Vagina (tissue), 2 donors: Measurements from ENCODE around the gene CCL7. TPM values are rescaled to one million over a fixed set of nuclear protein-coding genes. Genes with fewer than 3 reads are reported as not detected.

Source experiments
- DNase-seq, 2 donors: peaks; one replicate each; pipeline ENCODE4 v3.0.0-alpha.2; 2017; ENCODE audit errors: extremely low spot score in 2 of 2
- H3K27ac ChIP-seq: fragments of 200-600 bp; sonication (generic); one replicate; pipeline ENCODE4 v1.5.1; 2019
- H3K27me3 ChIP-seq: fragments of 200-600 bp; sonication (generic); one replicate; pipeline ENCODE4 v1.5.1; 2019
- H3K36me3 ChIP-seq, 2 donors: fragments of 200-600 bp; sonication (generic); one replicate each; pipeline ENCODE4 v1.5.1; 2017 to 2019
- H3K4me1 ChIP-seq: fragments of 200-600 bp; sonication (generic); one replicate; pipeline ENCODE4 v1.5.1; 2019
- H3K4me3 ChIP-seq, 2 donors: fragments of 200-600 bp; sonication (generic); 1 replicate in 1 of 2; 2 replicates in 1 of 2; pipeline ENCODE4 v1.5.1; 2016 to 2019
- H3K9me3 ChIP-seq: fragments of 200-600 bp; sonication (generic); one replicate; pipeline ENCODE4 v1.5.1; 2019
- POLR2A ChIP-seq, 2 donors: fragments of 450-650 bp; IDR thresholded peaks; one replicate each; pipeline ENCODE4 v1.6.1; 2017; ENCODE audit warnings: antibody characterized with exemption in 2 of 2, mild to moderate bottlenecking in 2 of 2, moderate library complexity in 2 of 2
- POLR2AphosphoS5 ChIP-seq, 2 donors: sonication (generic); formaldehyde crosslinking; IDR thresholded peaks; one replicate each; pipeline ENCODE4 v1.9.0; 2017; ENCODE audit warnings: antibody characterized with exemption in 2 of 2, mild to moderate bottlenecking in 2 of 2, low read depth in 1 of 2; ENCODE audit not compliant: insufficient read depth in 1 of 2
- intact Hi-C: fragments of 100-400 bp; cut with DNase I; formaldehyde crosslinking; loops from one replicate; pipeline ENCODE4 v1.15.1; 2023
- total RNA-seq: library from RNA; depleted of rRNA; stranded (reverse); fragments of >200 nt; gene quantifications from one replicate; pipeline ENCODE4 v1.2.3, GENCODE V29; 2016
- TF ChIP-seq, protein P1 (sequence below), 3 experiments: fragments of 450-650 bp in 2 of 3; fragments of 200-600 bp in 1 of 3; sonication (generic) in 1 of 3; IDR thresholded peaks; one replicate each; pipeline ENCODE4 v1.5.1; 2017 to 2019; ENCODE audit warnings: antibody characterized with exemption in 3 of 3, mild to moderate bottlenecking in 2 of 3, moderate library complexity in 2 of 3

Gene CCL7
- total RNA-seq, 1 donor from 2014 or later: not detected

DNA sequence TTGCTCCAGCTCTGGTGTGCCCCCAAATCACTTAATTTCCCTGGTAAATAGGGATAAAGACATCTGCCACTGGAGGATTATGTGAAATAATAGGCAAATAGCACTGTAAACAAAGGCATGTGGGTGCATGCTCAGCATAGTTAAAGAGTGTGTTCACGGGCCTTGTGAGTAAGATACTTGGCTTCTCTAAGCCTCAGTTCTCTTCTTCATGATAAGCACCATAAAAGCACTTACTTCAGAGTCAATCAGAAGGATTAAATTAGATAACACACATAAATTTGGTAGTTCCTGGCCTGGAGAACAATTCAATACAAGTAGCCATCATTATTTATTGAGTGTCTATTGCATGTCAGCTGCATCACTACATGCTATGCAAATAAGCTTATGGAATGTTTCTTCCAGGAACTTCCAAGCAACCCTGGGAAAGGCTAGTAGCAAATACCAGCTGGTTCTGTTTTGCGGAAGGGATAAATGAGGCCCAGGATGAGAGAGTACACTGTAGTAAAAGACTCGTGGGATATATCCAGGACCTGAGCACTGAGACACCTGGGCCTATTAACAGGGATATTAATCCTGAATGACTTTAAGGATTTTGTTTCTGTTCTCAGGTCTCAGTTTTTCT is 30.0 kb downstream of the CCL7 start:
- TF ChIP-seq, protein P1, sequence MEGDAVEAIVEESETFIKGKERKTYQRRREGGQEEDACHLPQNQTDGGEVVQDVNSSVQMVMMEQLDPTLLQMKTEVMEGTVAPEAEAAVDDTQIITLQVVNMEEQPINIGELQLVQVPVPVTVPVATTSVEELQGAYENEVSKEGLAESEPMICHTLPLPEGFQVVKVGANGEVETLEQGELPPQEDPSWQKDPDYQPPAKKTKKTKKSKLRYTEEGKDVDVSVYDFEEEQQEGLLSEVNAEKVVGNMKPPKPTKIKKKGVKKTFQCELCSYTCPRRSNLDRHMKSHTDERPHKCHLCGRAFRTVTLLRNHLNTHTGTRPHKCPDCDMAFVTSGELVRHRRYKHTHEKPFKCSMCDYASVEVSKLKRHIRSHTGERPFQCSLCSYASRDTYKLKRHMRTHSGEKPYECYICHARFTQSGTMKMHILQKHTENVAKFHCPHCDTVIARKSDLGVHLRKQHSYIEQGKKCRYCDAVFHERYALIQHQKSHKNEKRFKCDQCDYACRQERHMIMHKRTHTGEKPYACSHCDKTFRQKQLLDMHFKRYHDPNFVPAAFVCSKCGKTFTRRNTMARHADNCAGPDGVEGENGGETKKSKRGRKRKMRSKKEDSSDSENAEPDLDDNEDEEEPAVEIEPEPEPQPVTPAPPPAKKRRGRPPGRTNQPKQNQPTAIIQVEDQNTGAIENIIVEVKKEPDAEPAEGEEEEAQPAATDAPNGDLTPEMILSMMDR (IDR thresholded peaks at IDR 0.05): no peak
- TF ChIP-seq POLR2A (IDR thresholded peaks at IDR 0.05) (no peak), POLR2AphosphoS5 (IDR thresholded peaks at IDR 0.05; ENCODE audit: insufficient read depth in 1 of 2, low read depth in 1 of 2) (no peak)
- H3K4me3 ChIP-seq: no peak overlapping the region
- DNase-seq: no peak
- no peaks in the 10 kb centered on the region for H3K36me3 ChIP-seq
- no peaks in the 10 kb centered on the region for H3K9me3 ChIP-seq
- H3K27me3 ChIP-seq: no peaks in the 10 kb centered on the region
- H3K27ac ChIP-seq: peak overlapping the region; percentile 30
- peaks cover 25% of the 10 kb centered on the region for H3K4me1 ChIP-seq
- intact Hi-C loops: loop anchor here (10.0 kb wide), 1 partner anchor 975 kb away; no protein-coding TSS in a partner anchor

DNA sequence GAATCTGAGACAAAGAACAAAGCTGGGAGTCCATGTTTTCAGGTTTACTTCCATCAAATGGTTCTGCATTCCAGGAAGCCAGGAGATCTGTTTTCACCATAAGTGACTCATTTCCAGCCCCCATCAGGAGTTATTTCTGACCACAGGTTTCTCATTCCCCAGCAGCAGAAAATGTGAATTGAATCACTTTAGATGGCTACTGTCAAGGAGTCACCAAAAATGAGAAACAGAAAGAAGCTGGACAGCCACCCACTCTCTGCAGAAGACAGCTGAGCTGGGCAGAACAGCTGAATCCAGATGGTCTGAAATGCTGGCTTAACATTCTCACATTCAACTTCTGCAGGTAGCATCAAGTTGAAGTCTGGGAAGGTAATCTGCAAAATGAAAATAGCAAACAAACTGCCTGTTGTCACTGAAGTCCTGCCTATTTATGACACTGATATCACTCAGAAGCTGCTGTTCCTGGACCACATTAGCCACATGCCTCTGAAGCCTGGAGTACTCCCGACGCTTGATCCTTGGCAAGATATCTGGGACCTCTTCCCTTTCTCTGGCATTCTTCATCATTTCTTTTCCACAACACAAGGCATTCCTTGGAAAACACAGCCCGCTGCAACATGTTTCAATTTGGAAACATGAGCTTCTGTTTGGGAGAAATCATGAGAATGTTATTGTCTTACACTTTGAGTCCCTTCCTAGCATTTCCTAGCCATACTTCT is 30.8 kb downstream of the CCL7 start:
- no peak overlapping the region for H3K4me3 ChIP-seq
- no peaks in the 10 kb centered on the region for H3K27me3 ChIP-seq
- no peak for TF ChIP-seq POLR2AphosphoS5 (IDR thresholded peaks at IDR 0.05; ENCODE audit: insufficient read depth in 1 of 2, low read depth in 1 of 2)
- no peak for TF ChIP-seq POLR2A (IDR thresholded peaks at IDR 0.05)
- TF ChIP-seq, protein P1 (IDR thresholded peaks at IDR 0.05): no peak
- DNase-seq: no peak
- intact Hi-C loops: no loop called here
- no peaks in the 10 kb centered on the region for H3K9me3 ChIP-seq
- peak overlapping the region; percentile 30 for H3K27ac ChIP-seq
- H3K36me3 ChIP-seq: no peaks in the 10 kb centered on the region
- peaks cover 25% of the 10 kb centered on the region for H3K4me1 ChIP-seq

DNA sequence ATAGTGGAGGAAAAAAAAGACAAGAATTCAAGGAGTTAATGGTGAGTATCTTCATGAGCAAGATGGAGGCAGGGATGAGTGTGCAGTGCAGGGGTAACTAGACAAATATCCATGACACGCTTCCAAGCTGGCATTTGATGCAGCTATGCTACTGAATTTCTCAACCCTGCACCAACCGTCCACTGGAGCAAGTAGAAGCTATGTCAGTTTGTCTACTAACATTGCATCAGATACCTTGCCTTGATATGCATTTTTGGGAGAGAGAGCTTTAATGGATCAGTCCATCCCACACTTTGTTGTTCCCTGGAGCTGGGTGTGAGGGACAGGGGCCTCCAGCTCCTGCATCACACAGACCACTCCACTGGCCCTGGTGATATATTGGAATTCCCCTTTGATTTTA is 32.0 kb downstream of the CCL7 start:
- H3K27ac ChIP-seq: no peak overlapping the region
- no peak for TF ChIP-seq POLR2A (IDR thresholded peaks at IDR 0.05)
- TF ChIP-seq POLR2AphosphoS5 (IDR thresholded peaks at IDR 0.05; ENCODE audit: insufficient read depth in 1 of 2, low read depth in 1 of 2): no peak
- TF ChIP-seq, protein P1 (IDR thresholded peaks at IDR 0.05): no peak
- no peaks in the 10 kb centered on the region for H3K27me3 ChIP-seq

DNA sequence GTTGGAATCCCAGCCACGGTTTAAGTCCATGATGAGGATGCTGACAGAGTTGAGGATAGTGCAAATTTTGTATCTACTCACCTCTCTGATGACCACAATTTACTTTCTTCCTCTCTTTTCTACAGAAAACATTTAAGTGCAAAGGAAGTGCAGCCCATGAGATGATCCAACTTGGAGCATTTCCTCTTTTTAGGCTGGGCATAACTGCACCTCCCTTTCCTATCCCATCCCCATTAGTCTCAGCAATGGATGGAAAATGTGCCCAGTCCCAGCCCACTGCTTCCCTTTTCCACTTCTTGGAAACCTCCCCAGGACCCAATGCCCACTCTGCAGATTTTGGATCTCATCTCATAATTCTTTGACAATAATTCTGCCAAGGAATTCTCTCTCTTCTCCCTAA is 32.6 kb downstream of the CCL7 start:
- Histone ChIP-seq H3K27ac (no peak overlapping the region), H3K27me3 (no peaks in the 10 kb centered on the region), H3K4me3 (no peak overlapping the region), H3K4me1 (peaks cover 39% of the 10 kb centered on the region), H3K36me3 (no peaks in the 10 kb centered on the region), H3K9me3 (no peaks in the 10 kb centered on the region)
- no peak for DNase-seq
- intact Hi-C loops: no loop called here
- TF ChIP-seq, protein P1 (IDR thresholded peaks at IDR 0.05): no peak
- TF ChIP-seq POLR2A (IDR thresholded peaks at IDR 0.05) (no peak), POLR2AphosphoS5 (IDR thresholded peaks at IDR 0.05; ENCODE audit: insufficient read depth in 1 of 2, low read depth in 1 of 2) (no peak)

More for the DNA sequence above, 32.0 kb downstream of the CCL7 start:
- H3K36me3 ChIP-seq: no peaks in the 10 kb centered on the region
- H3K9me3 ChIP-seq: no peaks in the 10 kb centered on the region
- no peak overlapping the region for H3K4me3 ChIP-seq
- intact Hi-C loops: no loop called here
- H3K4me1 ChIP-seq: peaks cover 34% of the 10 kb centered on the region
- no peak for DNase-seq

DNA sequence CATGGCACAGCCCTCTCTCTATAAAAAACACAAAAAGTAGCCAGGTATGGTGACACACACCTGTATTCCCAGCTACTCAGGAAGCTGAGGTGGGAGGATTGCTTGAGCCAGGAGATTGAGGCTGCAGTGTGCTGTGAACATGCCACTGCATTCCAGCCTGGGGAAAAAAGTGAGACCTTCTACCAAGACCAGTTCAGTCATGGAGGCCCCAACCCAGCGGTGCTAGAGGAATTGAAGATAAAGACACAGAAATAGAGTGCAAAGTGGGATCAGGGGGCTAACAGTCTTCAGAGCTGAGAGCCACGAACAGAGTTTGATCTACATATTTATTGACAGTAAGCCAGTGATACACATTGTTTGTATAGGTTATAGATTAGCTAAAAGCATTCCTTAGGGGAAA is 33.6 kb downstream of the CCL7 start:
- intact Hi-C loops: no loop called here
- DNase-seq: peak in 1 of 2 donors; percentile 27
- Histone ChIP-seq H3K9me3 (no peaks in the 10 kb centered on the region), H3K27me3 (no peaks in the 10 kb centered on the region), H3K36me3 (no peaks in the 10 kb centered on the region), H3K4me1 (peaks cover 41% of the 10 kb centered on the region), H3K27ac (no peak overlapping the region), H3K4me3 (no peak overlapping the region)
- TF ChIP-seq, protein P1 (IDR thresholded peaks at IDR 0.05): no peak
- TF ChIP-seq POLR2AphosphoS5 (IDR thresholded peaks at IDR 0.05; ENCODE audit: insufficient read depth in 1 of 2, low read depth in 1 of 2) (no peak), POLR2A (IDR thresholded peaks at IDR 0.05) (no peak)
